H1 (cell line): Measurements from ENCODE around the gene CPM. TPM values are rescaled to one million over a fixed set of nuclear protein-coding genes. Genes with fewer than 3 reads are reported as not detected.

Source experiments
- CTCF ChIA-PET: fragments of 300-600 bp; sonication (Branson Sonifier 250); formaldehyde crosslinking; loops from one replicate; lab custom pipeline; 2021; ENCODE audit not compliant: partially characterized antibody; lab: Charles Lee
- POLR2A ChIA-PET: fragments of 300-600 bp; sonication (Branson Sonifier 250); formaldehyde crosslinking; loops from one replicate; lab custom pipeline; 2021; ENCODE audit warnings: inconsistent platforms; ENCODE audit not compliant: partially characterized antibody; lab: Charles Lee
- DNase-seq, 2 experiments: peaks; one replicate each; pipeline versions ENCODE4 v3.0.0 to v3.0.0-alpha.2; 2010 to 2022; ENCODE audit warnings: low spot score in 2 of 2, low read depth in 1 of 2, mixed read lengths in 1 of 2
- FAIRE-seq: peaks from 2 replicates; lab custom pipeline; 2011; peaks lifted over from hg19 to GRCh38; lab: Jason Lieb, UNC
- H2AFZ ChIP-seq: 2 replicates; pipeline ENCODE4 v1.8.1; 2012; ENCODE audit warnings: low read length, inconsistent platforms
- H2AK5ac ChIP-seq: 2 replicates; pipeline ENCODE4 v1.6.1; 2013; ENCODE audit warnings: low read depth, low read length
- H2BK120ac ChIP-seq: replicated peaks from 2 replicates; pipeline ENCODE3; 2013; ENCODE audit warnings: low read depth, low read length, inconsistent platforms
- H2BK12ac ChIP-seq: 2 replicates; pipeline ENCODE4 v1.6.1; 2013; ENCODE audit warnings: low read depth, low read length
- H2BK15ac ChIP-seq: 2 replicates; pipeline ENCODE4 v1.6.1; 2013; ENCODE audit warnings: low read length
- H2BK20ac ChIP-seq: 2 replicates; pipeline ENCODE4 v1.6.1; 2013; ENCODE audit warnings: low read length
- H2BK5ac ChIP-seq: 2 replicates; pipeline ENCODE4 v1.6.1; 2013; ENCODE audit warnings: low read depth, low read length
- H3K14ac ChIP-seq: 2 replicates; pipeline ENCODE4 v1.6.1; 2013; ENCODE audit warnings: inconsistent platforms; ENCODE audit not compliant: insufficient read length
- H3K18ac ChIP-seq: 2 replicates; pipeline ENCODE4 v1.6.1; 2013; ENCODE audit warnings: low read length; ENCODE audit errors: extremely low read depth
- H3K23ac ChIP-seq: 2 replicates; pipeline ENCODE4 v1.6.1; 2013; ENCODE audit warnings: inconsistent platforms; ENCODE audit not compliant: insufficient read length
- H3K23me2 ChIP-seq: 2 replicates; pipeline ENCODE4 v1.6.1; 2013; ENCODE audit warnings: low read depth, low read length
- H3K27ac ChIP-seq: 2 replicates; pipeline ENCODE4 v1.6.1; 2011; ENCODE audit warnings: low read depth, low read length, inconsistent platforms
- H3K27me3 ChIP-seq, 4 experiments: replicated peaks in 1 of 4; 1 replicate in 1 of 4; 2 replicates in 3 of 4; pipeline versions ENCODE4 v1.6.1 to v1.8.1; 2011 to 2013; ENCODE audit warnings: low read length in 3 of 4, mild to moderate bottlenecking in 3 of 4, inconsistent platforms in 2 of 4, mixed read lengths in 2 of 4, moderate library complexity in 1 of 4; ENCODE audit not compliant: control insufficient read depth in 3 of 4, insufficient read depth in 3 of 4; ENCODE audit errors: extremely low read depth in 1 of 4
- H3K36me3 ChIP-seq, 4 experiments: 2 replicates each; pipeline versions ENCODE4 v1.6.1 to v1.8.1; 2011 to 2013; ENCODE audit warnings: mild to moderate bottlenecking in 4 of 4, low read length in 3 of 4, moderate library complexity in 2 of 4, control low read depth in 1 of 4, inconsistent platforms in 1 of 4; ENCODE audit not compliant: insufficient read depth in 4 of 4, control insufficient read depth in 2 of 4
- H3K4ac ChIP-seq: replicated peaks from 2 replicates; pipeline ENCODE3; 2013; ENCODE audit warnings: low read length, low read depth, mixed read lengths, inconsistent platforms; ENCODE audit not compliant: insufficient read length
- H3K4me1 ChIP-seq, 4 experiments: replicated peaks in 1 of 4; 1 replicate in 1 of 4; 2 replicates in 3 of 4; pipeline versions ENCODE4 v1.6.1 to v1.8.1; 2011 to 2013; ENCODE audit warnings: low read length in 3 of 4, inconsistent platforms in 2 of 4, mixed read lengths in 1 of 4; ENCODE audit not compliant: insufficient read depth in 4 of 4, control insufficient read depth in 3 of 4
- H3K4me2 ChIP-seq, 2 experiments: 2 replicates each; pipeline versions ENCODE4 v1.6.1 to v1.8.1; 2011 to 2013; ENCODE audit warnings: low read depth in 2 of 2, low read length in 2 of 2, control low read depth in 1 of 2, inconsistent platforms in 1 of 2, mild to moderate bottlenecking in 1 of 2; ENCODE audit not compliant: insufficient read depth in 1 of 2
- H3K4me3 ChIP-seq, 4 experiments: fragments of 200-600, 300-600 bp in 1 of 4; sonication (generic), shearing (Covaris generic), sonication (Bioruptor Twin) in 1 of 4; 2 replicates each; pipeline versions ENCODE4 v1.5.1 to v1.8.1; 2011 to 2016; ENCODE audit warnings: low read length in 4 of 4, low read depth in 3 of 4, control low read depth in 2 of 4, inconsistent platforms in 2 of 4, mild to moderate bottlenecking in 2 of 4, mixed read lengths in 1 of 4, moderate library complexity in 1 of 4; ENCODE audit not compliant: insufficient read depth in 2 of 4; ENCODE audit errors: extremely low read depth in 1 of 4
- H3K56ac ChIP-seq: replicated peaks from 2 replicates; pipeline ENCODE3; 2013; ENCODE audit warnings: low read depth, mild to moderate bottlenecking, mixed read lengths, low read length, inconsistent platforms; ENCODE audit not compliant: insufficient read length
- H3K79me1 ChIP-seq: 2 replicates; pipeline ENCODE4 v1.6.1; 2013; ENCODE audit warnings: low read depth, low read length, control low read depth
- H3K79me2 ChIP-seq, 2 experiments: 2 replicates each; pipeline versions ENCODE4 v1.6.1 to v1.8.1; 2012 to 2013; ENCODE audit warnings: low read length in 2 of 2, mild to moderate bottlenecking in 2 of 2, inconsistent platforms in 1 of 2; ENCODE audit not compliant: insufficient read depth in 2 of 2, control insufficient read depth in 1 of 2
- H3K9ac ChIP-seq, 4 experiments: replicated peaks in 1 of 4; 1 replicate in 1 of 4; 2 replicates in 3 of 4; pipeline versions ENCODE4 v1.6.1 to v1.8.1; 2011 to 2013; ENCODE audit warnings: low read depth in 3 of 4, low read length in 3 of 4, control low read depth in 2 of 4, mild to moderate bottlenecking in 2 of 4, moderate library complexity in 2 of 4, inconsistent platforms in 1 of 4; ENCODE audit errors: extremely low read depth in 1 of 4
- H3K9me3 ChIP-seq, 2 experiments: 2 replicates each; pipeline versions ENCODE4 v1.6.1 to v1.8.1; 2012 to 2013; ENCODE audit warnings: mild to moderate bottlenecking in 2 of 2, moderate library complexity in 2 of 2, control low read depth in 1 of 2, inconsistent platforms in 1 of 2, low read depth in 1 of 2, low read length in 1 of 2, mixed read lengths in 1 of 2; ENCODE audit not compliant: insufficient read depth in 2 of 2
- H4K20me1 ChIP-seq, 2 experiments: replicated peaks in 1 of 2; 2 replicates each; pipeline versions ENCODE3 to v1.8.1; 2011 to 2013; ENCODE audit warnings: inconsistent platforms in 2 of 2, low read length in 2 of 2, mild to moderate bottlenecking in 1 of 2; ENCODE audit not compliant: insufficient read depth in 2 of 2, control insufficient read depth in 1 of 2
- H4K5ac ChIP-seq: 2 replicates; pipeline ENCODE4 v1.6.1; 2013; ENCODE audit warnings: low read length, low read depth, mixed read lengths, inconsistent platforms; ENCODE audit not compliant: insufficient read length
- H4K8ac ChIP-seq: 2 replicates; pipeline ENCODE4 v1.8.0; 2013; ENCODE audit warnings: mild to moderate bottlenecking, moderate library complexity, low read length, inconsistent platforms; ENCODE audit not compliant: insufficient read depth; ENCODE audit errors: extremely low read depth
- H4K91ac ChIP-seq: replicated peaks from 2 replicates; pipeline ENCODE3; 2013; ENCODE audit warnings: low read length, mixed read lengths, inconsistent platforms; ENCODE audit not compliant: insufficient read length
- BRCA1 ChIP-seq: IDR thresholded peaks from 2 replicates; pipeline ENCODE4 v1.6.1; 2012; ENCODE audit warnings: low read depth, low read length, improper control_type of control experiment
- EGR1 ChIP-seq: IDR thresholded peaks from 2 replicates; pipeline ENCODE4 v1.6.1; 2011; ENCODE audit warnings: low read depth, low read length, borderline replicate concordance
- PHF8 ChIP-seq: fragments of 200-600 bp; sonication (generic); conservative IDR thresholded peaks from 2 replicates; pipeline ENCODE4 v1.7.1; 2012; ENCODE audit warnings: low read depth, mild to moderate bottlenecking, inconsistent platforms, low read length, moderate library complexity
- POLR2A ChIP-seq, 2 experiments: IDR thresholded peaks; 1 replicate in 1 of 2; 2 replicates in 1 of 2; pipeline ENCODE4 v1.6.1; 2011; ENCODE audit warnings: low read depth in 2 of 2, low read length in 2 of 2, mild to moderate bottlenecking in 2 of 2; ENCODE audit errors: control extremely low read depth in 1 of 2
- RBBP5 ChIP-seq: IDR thresholded peaks from 2 replicates; pipeline ENCODE4 v1.7.1; 2012; ENCODE audit warnings: low read depth, mild to moderate bottlenecking, inconsistent platforms, low read length, moderate library complexity, borderline replicate concordance
- RNF2 ChIP-seq: fragments of 200-900, 300-1000 bp; sonication (generic); IDR thresholded peaks from 2 replicates; pipeline ENCODE4 v1.7.1; 2016; ENCODE audit warnings: borderline replicate concordance, low read depth, mild to moderate bottlenecking, antibody characterized with exemption, low read length; ENCODE audit not compliant: poor library complexity, severe bottlenecking; ENCODE audit errors: missing control alignments
- RXRA ChIP-seq: IDR thresholded peaks from 2 replicates; pipeline ENCODE4 v1.6.1; 2011; ENCODE audit warnings: low read depth, mild to moderate bottlenecking, low read length, moderate library complexity; ENCODE audit not compliant: insufficient read depth
- SIRT6 ChIP-seq: IDR thresholded peaks from one replicate; pipeline ENCODE4 v1.7.1; 2012; ENCODE audit warnings: low read length, inconsistent platforms
- SIX5 ChIP-seq: IDR thresholded peaks from 2 replicates; pipeline ENCODE4 v1.6.1; 2011; ENCODE audit warnings: mild to moderate bottlenecking, low read depth, low read length
- SRF ChIP-seq: IDR thresholded peaks from 2 replicates; pipeline ENCODE4 v1.6.1; 2011; ENCODE audit warnings: mild to moderate bottlenecking, low read depth, low read length, moderate library complexity
- TAF1 ChIP-seq: IDR thresholded peaks from 2 replicates; pipeline ENCODE4 v1.6.1; 2011; ENCODE audit warnings: mild to moderate bottlenecking, low read depth, low read length
- TBP ChIP-seq: IDR thresholded peaks from 2 replicates; pipeline ENCODE4 v1.6.1; 2011; ENCODE audit warnings: low read depth, low read length, improper control_type of control experiment
- TEAD4 ChIP-seq: IDR thresholded peaks from 2 replicates; pipeline ENCODE4 v1.6.1; 2012; ENCODE audit warnings: low read depth, low read length, inconsistent platforms, mixed read lengths
- YY1 ChIP-seq: IDR thresholded peaks from 2 replicates; pipeline ENCODE4 v1.6.1; 2011; ENCODE audit warnings: low read depth, mild to moderate bottlenecking, low read length
- WGBS, 2 experiments: shearing (Covaris generic) in 1 of 2; methylation state at CpG; one replicate each; pipeline versions ENCODE4 v1.1.6 to v1.1.7; 2013 to 2015; ENCODE audit warnings: low lambda C conversion rate in 2 of 2, mixed read lengths in 2 of 2, inconsistent platforms in 1 of 2, low coverage in 1 of 2, missing lambda C conversion rate in 1 of 2; ENCODE audit not compliant: insufficient replicate concordance in 2 of 2, insufficient coverage in 1 of 2, insufficient read length in 1 of 2; ENCODE audit errors: extremely low coverage in 1 of 2, missing lambda C conversion rate in 1 of 2; 5-methylcytosine and 5-hydroxymethylcytosine counted together
- polyA plus RNA-seq, 7 experiments: library from polyadenylated mRNA; depleted of rRNA in 3 of 7; stranded (reverse) in 5 of 7; unstranded in 2 of 7; fragments of >200 nt in 5 of 7; fragments of 200-250 nt in 2 of 7; gene quantifications; 1 replicate in 5 of 7; 2 replicates in 1 of 7; 4 replicates in 1 of 7; pipeline versions ENCODE4 v1.2.1 to v1.2.3, GENCODE V29; 2011 to 2013; ENCODE audit warnings: missing spikeins in 2 of 7, mixed read lengths in 2 of 7
- total RNA-seq: library from RNA; stranded (reverse); fragmentation: NEBNext Ultra II Directional; extraction: Animal tissue kit (Norgen Biotek cat#: 25700); gene quantifications from 2 replicates; pipeline ENCODE4 v1.2.1, GENCODE V29; 2021

The CPM gene
- total and polyA plus RNA-seq, 2 of the 8 experiments (the other 6 are each of a cell fraction or from before 2014, with no cell fraction given): 0.33 to 3.1 TPM

- peaks cover 2 to 7% of the 10 kb centered on the region in 2 experiments for H4K20me1 ChIP-seq
- H3K18ac ChIP-seq: no peak overlapping the region
- DNase-seq (no peak), FAIRE-seq (no peak)
- H2BK120ac ChIP-seq: no peak overlapping the region
- H2BK15ac ChIP-seq: no peak overlapping the region
- H3K14ac ChIP-seq: no peak overlapping the region
- H3K79me2 ChIP-seq: peaks cover 0 to 17% of the 10 kb centered on the region in 2 experiments; a peak in 2 of 4 replicates
- H4K8ac ChIP-seq: no peak overlapping the region
- no peak overlapping the region for H3K9ac ChIP-seq
- no peaks in the 10 kb centered on the region for H3K23me2 ChIP-seq
- ChIA-PET POLR2A (interaction anchor here (1.2 to 6.0 kb wide), 4 partner anchors 8 to 17 kb away, joined by 3 to 41 read pairs (median 10); partner anchors contain the start of gene MDM2), CTCF (no interaction called here)
- peaks cover 13 to 96% (median 53%) of the 10 kb centered on the region in 4 experiments for H3K36me3 ChIP-seq
- no peak overlapping the region for H3K4me3 ChIP-seq
- H4K5ac ChIP-seq: no peak overlapping the region
- H2AFZ ChIP-seq: no peak overlapping the region
- 95% methylated on average over 16 of the region's 16 CpGs; no CpG with 5 or more reads in 1 of the 2 experiments for WGBS, 2 experiments
- no peaks in the 10 kb centered on the region for H3K4me1 ChIP-seq
- no peaks in the 10 kb centered on the region for H3K27me3 ChIP-seq
- no peaks in the 10 kb centered on the region for H3K79me1 ChIP-seq
- H3K56ac ChIP-seq: no peak overlapping the region
- H3K23ac ChIP-seq: no peak overlapping the region
- H4K91ac ChIP-seq: no peak overlapping the region
- no peak overlapping the region for H3K4me2 ChIP-seq
- H2BK5ac ChIP-seq: no peak overlapping the region
- no peak overlapping the region for H2BK20ac ChIP-seq
- no peak overlapping the region for H3K27ac ChIP-seq
- H2AK5ac ChIP-seq: no peak overlapping the region
- no peaks in the 10 kb centered on the region for H3K9me3 ChIP-seq
- no peak overlapping the region for H3K4ac ChIP-seq
- no peak overlapping the region for H2BK12ac ChIP-seq
- TF ChIP-seq SRF: no peak
- TF ChIP-seq TAF1: no peak
- no peak for TF ChIP-seq RBBP5
- no peak for TF ChIP-seq PHF8
- TF ChIP-seq EGR1: no peak
- TF ChIP-seq SIRT6: no peak
- TF ChIP-seq TEAD4: no peak
- no peak for TF ChIP-seq BRCA1
- no peak for TF ChIP-seq SIX5
- no peak for TF ChIP-seq RNF2
- TF ChIP-seq TBP: no peak
- no peak for TF ChIP-seq YY1
- no peak for TF ChIP-seq RXRA
- no peak for TF ChIP-seq POLR2A (IDR thresholded peaks at IDR 0.05; ENCODE audit: control extremely low read depth in 1 of 2, low read depth in 2 of 2, low read length in 2 of 2)
Observed at GRCh38 chr12:68824597-68825250, 108.2 kb downstream of the CPM start.
